Superior temporal gyrus (tissue), 1 donor: ENCODE results near the gene PBX1.

Experiments
- DNase-seq: peaks from one replicate; pipeline ENCODE4 v3.0.0-alpha.2; 2016; ENCODE audit errors: extremely low spot score

Gene PBX1

GRCh38 chr1:164617377-164618201 is 58.6 kb downstream of the PBX1 start:
- DNase-seq = no peak

- DNase-seq = no peak
Measured at GRCh38 chr1:164618202-164618564, 59.2 kb downstream of the PBX1 start.

GRCh38 chr1:164619006-164619784 is 60.2 kb downstream of the PBX1 start:
- DNase-seq = no peak

- DNase-seq = no peak
Measured at GRCh38 chr1:164622068-164622845, 63.3 kb downstream of the PBX1 start.

- no peak for DNase-seq
Measured at GRCh38 chr1:164623805-164624204, 64.8 kb downstream of the PBX1 start.

GRCh38 chr1:164624400-164624799 is 65.4 kb downstream of the PBX1 start:
- DNase-seq = no peak

- no peak for DNase-seq
Measured at GRCh38 chr1:164625004-164625617, 66.1 kb downstream of the PBX1 start.

- DNase-seq = no peak
Measured at GRCh38 chr1:164628772-164629171, 69.8 kb downstream of the PBX1 start.

- DNase-seq = no peak
Measured at GRCh38 chr1:164629971-164630370, 71.0 kb downstream of the PBX1 start.

- no peak for DNase-seq
Measured at GRCh38 chr1:164630626-164631396, 71.8 kb downstream of the PBX1 start.

GRCh38 chr1:164631751-164632150 is 72.8 kb downstream of the PBX1 start:
- DNase-seq = no peak

GRCh38 chr1:164633997-164634396 is 75.0 kb downstream of the PBX1 start:
- DNase-seq = no peak

- DNase-seq = no peak
Measured at GRCh38 chr1:164635059-164635802, 76.2 kb downstream of the PBX1 start.

- DNase-seq = peak; percentile 66
Measured at GRCh38 chr1:164635803-164636731, 77.1 kb downstream of the PBX1 start.

- no peak for DNase-seq
Measured at GRCh38 chr1:164636757-164637156, 77.8 kb downstream of the PBX1 start.

- peak; percentile 73 for DNase-seq
Measured at GRCh38 chr1:164637461-164638375, 78.7 kb downstream of the PBX1 start.

- DNase-seq = no peak
Measured at GRCh38 chr1:164638492-164639202, 79.7 kb downstream of the PBX1 start.
